HG03469 (cell line): Measurements from ENCODE around the gene SCO2.
"Not testable (repeated sequence)": the region's sequence is repeated elsewhere in the genome, so short reads cannot be mapped to it uniquely, and the experiment has no call there.

Experiments used
- ATAC-seq: cut with Tn5 transposase; IDR thresholded peaks from one replicate; pipeline ENCODE4 v1.9.1; 2021; ENCODE audit warnings: mild to moderate bottlenecking, moderate library complexity, moderate number of reproducible peaks; ENCODE audit not compliant: unreplicated experiment

SCO2 gene

GRCh38 chr22:50551160-50551752 lies 25.9 kb upstream of the SCO2 start:
- ATAC-seq: no peak

- no peak for ATAC-seq
Observed at GRCh38 chr22:50550395-50550794, 25.0 kb upstream of the SCO2 start.

DNA sequence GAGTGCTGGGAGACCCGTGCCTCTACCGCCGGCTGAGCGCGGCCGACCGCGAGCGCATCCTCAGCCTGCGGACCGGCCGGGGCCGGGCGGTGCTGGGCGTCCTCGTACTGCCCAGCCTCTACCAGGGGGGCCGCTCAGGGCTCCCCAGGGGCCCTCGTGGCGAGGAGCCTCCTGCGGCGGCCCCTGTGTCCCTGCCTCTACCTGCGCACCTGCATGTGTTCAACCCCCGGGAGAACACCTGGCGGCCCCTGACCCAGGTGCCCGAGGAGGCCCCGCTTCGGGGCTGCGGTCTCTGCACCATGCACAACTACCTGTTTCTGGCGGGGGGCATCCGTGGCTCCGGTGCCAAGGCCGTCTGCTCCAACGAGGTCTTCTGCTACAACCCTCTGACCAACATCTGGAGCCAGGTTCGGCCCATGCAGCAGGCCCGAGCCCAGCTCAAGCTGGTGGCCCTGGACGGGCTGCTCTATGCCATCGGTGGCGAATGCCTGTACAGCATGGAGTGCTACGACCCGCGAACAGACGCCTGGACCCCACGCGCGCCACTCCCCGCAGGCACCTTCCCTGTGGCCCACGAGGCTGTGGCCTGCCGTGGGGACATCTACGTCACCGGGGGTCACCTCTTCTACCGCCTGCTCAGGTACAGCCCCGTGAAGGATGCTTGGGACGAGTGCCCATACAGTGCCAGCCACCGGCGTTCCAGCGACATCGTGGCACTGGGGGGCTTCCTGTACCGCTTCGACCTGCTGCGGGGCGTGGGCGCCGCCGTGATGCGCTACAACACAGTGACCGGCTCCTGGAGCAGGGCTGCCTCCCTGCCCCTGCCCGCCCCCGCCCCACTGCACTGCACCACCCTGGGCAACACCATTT lies 23.8 kb upstream of the SCO2 start:
- no peak for ATAC-seq

DNA sequence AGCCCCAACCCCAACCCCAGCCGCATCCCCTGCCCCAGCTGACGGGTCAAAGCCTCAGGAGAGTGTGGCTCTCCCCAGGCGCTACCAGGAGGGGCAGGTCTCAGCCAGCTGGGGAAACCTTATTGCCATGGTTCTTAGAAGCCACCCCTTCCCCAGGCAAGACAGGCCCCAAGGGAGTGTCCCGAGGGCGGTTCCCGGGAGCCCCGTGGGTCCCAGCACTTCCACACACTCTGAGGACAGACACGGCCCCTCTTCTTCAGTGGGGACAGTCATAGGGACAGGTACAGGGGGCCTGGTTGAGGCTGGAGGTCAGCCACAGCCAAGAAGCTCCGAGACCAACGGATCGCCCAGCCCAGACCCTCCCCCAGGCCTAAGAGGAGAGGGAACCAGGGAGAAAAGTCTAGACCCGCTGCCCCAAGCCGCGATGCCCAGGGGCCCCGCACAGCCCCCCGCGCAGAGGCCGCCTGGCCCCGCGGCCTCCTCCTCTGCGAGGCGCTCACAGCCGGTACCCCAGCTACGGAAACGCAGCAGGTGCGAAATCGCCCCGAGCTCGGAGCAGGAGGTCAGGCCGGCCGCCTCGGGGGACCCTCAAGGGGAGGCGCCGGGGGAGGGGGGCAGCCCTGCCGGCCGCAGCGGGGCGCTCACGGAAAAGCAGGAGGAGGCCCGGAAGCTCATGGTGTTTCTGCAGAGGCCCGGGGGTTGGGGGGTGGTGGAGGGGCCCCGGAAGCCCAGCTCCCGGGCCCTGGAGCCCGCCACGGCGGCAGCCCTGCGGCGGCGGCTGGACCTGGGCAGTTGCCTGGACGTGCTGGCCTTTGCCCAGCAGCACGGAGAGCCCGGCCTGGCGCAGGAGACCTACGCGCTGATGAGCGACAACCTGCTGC lies 22.9 kb upstream of the SCO2 start:
- no peak for ATAC-seq

- no peak for ATAC-seq
Observed at GRCh38 chr22:50547263-50547985, 22.0 kb upstream of the SCO2 start.

GRCh38 chr22:50546326-50547262 lies 21.2 kb upstream of the SCO2 start:
- no peak for ATAC-seq

GRCh38 chr22:50545522-50546325 lies 20.3 kb upstream of the SCO2 start, which contains the start of gene KLHDC7B:
KLHDC7B (plus strand) TSS chr22:50545899; CDS start chr22:50546244, 345 bp downstream.
- no peak for ATAC-seq

GRCh38 chr22:50544746-50545253 lies 19.4 kb upstream of the SCO2 start:
- ATAC-seq: no peak

DNA sequence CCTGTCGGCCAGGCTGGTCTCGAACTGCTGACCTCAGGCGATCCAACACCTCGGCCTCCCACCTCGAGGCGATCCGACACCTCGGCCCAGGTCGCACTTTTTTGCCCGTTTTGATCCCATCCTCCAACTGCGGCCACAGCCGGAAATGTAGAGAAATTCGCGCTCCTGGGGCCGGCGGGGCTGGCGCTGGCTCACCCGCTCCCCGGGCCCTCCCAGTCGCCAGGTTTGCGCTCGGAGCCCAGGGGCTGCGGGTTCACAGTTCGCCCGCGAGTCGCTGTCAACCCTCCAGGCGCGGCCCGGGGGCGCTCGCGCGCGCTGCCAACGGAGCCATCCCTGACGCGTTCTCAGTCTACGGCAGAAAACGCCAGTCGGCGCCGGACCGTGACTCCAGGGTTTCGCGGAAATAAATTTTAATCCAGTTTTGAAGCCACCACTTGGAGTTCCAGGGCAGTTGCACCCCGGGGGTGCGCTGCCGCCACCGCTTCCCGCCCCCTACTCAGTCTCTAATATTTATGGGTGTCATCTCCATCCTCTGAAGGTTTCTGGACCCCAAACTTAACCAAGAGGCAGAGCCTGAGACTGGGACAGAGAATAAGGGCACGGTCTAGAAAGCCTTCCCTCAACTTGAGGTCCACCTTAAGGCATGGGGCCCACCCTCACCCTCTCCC lies 18.8 kb upstream of the SCO2 start:
- no peak for ATAC-seq

- no peak for ATAC-seq
Observed at GRCh38 chr22:50542416-50542927, 17.1 kb upstream of the SCO2 start.

DNA sequence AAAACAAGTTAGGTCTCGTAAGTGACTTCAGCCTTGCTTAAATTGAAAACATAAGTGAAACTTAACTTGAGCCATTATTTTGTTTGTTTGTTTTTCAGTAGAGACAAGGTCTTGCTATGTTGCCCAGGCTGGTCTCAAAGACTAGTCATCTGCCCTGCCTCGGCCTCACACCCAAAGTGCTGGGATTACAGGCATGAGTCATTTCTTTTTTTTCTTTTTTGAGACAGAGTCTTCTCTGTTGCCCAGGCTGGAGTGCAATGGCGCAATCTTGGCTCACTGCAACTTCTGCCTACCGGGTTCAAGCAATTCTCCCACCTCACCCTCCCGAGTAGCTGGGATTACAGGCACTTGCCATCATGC lies 16.2 kb upstream of the SCO2 start:
- ATAC-seq: not testable (repeated sequence)

DNA sequence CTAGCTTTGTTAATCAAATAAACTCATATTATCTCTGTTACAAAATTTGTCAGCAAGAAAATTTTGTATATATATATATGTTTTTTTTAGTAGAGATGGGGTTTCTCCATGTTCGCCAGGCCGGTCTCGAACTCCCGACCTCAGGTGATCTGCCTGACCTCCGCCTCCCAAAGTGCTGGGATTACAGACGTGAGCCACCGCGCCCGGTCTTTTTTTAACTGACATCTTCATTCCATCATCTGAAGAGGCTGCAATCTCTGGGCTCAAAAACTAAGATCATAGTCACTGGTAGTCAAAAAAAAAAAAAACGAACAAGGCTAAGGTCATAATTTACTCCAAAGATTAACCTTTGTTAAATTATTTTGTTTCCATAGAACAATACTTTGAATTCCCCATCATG lies 15.0 kb upstream of the SCO2 start:
- no peak for ATAC-seq

GRCh38 chr22:50537765-50538164 lies 12.4 kb upstream of the SCO2 start:
- ATAC-seq: no peak

- ATAC-seq: no peak
Observed at GRCh38 chr22:50536226-50536625, 10.8 kb upstream of the SCO2 start.

DNA sequence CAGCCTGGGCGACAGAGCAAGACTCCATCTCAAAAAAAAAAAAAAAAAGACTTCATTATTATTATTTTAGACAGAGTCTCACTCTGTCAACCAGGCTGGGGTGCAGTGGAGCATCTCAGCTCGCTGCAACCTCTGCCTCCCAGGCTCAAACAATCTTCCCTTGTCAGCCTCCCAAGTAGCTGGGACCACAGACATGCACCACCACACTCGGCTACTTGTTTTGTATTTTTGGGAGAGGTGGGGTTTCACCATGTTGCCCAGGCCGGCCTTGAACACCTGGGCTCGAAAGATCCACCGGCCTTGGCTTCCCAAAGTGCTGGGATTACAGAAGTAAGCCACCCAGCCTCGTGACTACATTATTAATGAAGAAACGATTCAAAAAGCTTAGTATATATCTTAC lies 9.7 kb upstream of the SCO2 start:
- ATAC-seq: no peak

GRCh38 chr22:50533856-50534711 lies 8.7 kb upstream of the SCO2 start:
- ATAC-seq: not testable (repeated sequence)
